Osteoblast (primary cell): Measurements from ENCODE around the gene SRRD. TPM values are rescaled to one million over a fixed set of nuclear protein-coding genes. Genes with fewer than 3 reads are reported as not detected.

Experiments
- DNase-seq: peaks from one replicate; pipeline ENCODE4 v3.0.0; 2011; ENCODE audit warnings: low spot score, mixed read lengths; ENCODE audit not compliant: insufficient read length; ENCODE audit errors: missing footprints
- H2AFZ ChIP-seq: 2 replicates; pipeline ENCODE4 v1.6.0; 2011; ENCODE audit warnings: mild to moderate bottlenecking, low read length
- H3K27ac ChIP-seq: 2 replicates; pipeline ENCODE4 v1.5.1; 2011; ENCODE audit warnings: mild to moderate bottlenecking, low read depth, low read length, moderate library complexity
- H3K27me3 ChIP-seq: 2 replicates; pipeline ENCODE4 v1.6.0; 2012; ENCODE audit warnings: mild to moderate bottlenecking, control low read depth, inconsistent platforms, low read length, moderate library complexity; ENCODE audit not compliant: insufficient read depth
- H3K36me3 ChIP-seq: 2 replicates; pipeline ENCODE4 v1.5.1; 2011; ENCODE audit warnings: mild to moderate bottlenecking, low read length, control low read depth, moderate library complexity; ENCODE audit not compliant: insufficient read depth
- H3K4me1 ChIP-seq: 2 replicates; pipeline ENCODE4 v1.5.1; 2011; ENCODE audit warnings: mild to moderate bottlenecking, low read length, control low read depth, moderate library complexity; ENCODE audit not compliant: insufficient read depth
- H3K4me2 ChIP-seq: 2 replicates; pipeline ENCODE4 v1.6.0; 2011; ENCODE audit warnings: mild to moderate bottlenecking, low read length; ENCODE audit not compliant: insufficient read depth
- H3K4me3 ChIP-seq: fragments of 200-600 bp; sonication (generic); 3 replicates; pipeline ENCODE4 v1.5.1; 2012; ENCODE audit warnings: mild to moderate bottlenecking, low read length, inconsistent platforms; ENCODE audit not compliant: insufficient read depth
- H3K79me2 ChIP-seq: 2 replicates; pipeline ENCODE4 v1.6.0; 2012; ENCODE audit warnings: mild to moderate bottlenecking, low read length, control low read depth, inconsistent platforms; ENCODE audit not compliant: insufficient read depth
- H3K9me3 ChIP-seq: 2 replicates; pipeline ENCODE4 v1.5.1; 2011; ENCODE audit warnings: low read depth, low read length, control low read depth
- H4K20me1 ChIP-seq: 2 replicates; pipeline ENCODE4 v1.6.0; 2012; ENCODE audit warnings: mild to moderate bottlenecking, low read length, control low read depth; ENCODE audit not compliant: insufficient read depth
- total RNA-seq: library from RNA; depleted of rRNA; stranded (reverse); fragments of >200 nt; gene quantifications from 2 replicates; pipeline ENCODE4 v1.2.3, GENCODE V29; 2012
- TF ChIP-seq, protein P1 (sequence below): IDR thresholded peaks from 2 replicates; pipeline ENCODE4 v1.5.1; 2011; ENCODE audit warnings: mild to moderate bottlenecking, low read depth, low read length, moderate library complexity; ENCODE audit errors: extremely low read depth

Gene SRRD
- total RNA-seq, 1 donor, result 11.2 TPM

DNA sequence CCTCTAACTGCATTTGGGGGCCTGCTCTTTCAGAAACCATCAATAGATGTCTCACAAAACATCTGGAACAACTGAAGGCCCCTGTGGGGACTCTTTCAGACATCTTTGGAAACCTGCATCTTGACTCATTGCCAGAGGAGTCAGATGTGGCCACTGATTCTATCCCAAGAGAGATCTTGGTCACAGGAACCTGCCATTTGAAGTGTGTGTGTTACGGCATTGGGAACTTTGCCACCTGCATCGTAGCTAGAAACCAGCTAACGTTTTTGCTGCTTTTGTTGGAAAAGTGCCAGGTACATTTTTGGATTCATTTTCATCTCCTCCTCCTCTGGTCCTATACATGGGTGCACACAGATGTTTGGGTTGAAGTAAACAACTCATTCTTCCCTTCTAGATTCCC is 4.3 kb downstream of the SRRD start:
- H3K4me3 ChIP-seq, result no peak overlapping the region
- no peak overlapping the region for H3K27ac ChIP-seq
- no peak overlapping the region for H3K4me2 ChIP-seq
- H4K20me1 ChIP-seq, result no peaks in the 10 kb centered on the region
- H3K27me3 ChIP-seq, result no peaks in the 10 kb centered on the region
- H3K36me3 ChIP-seq, result peaks cover 51% of the 10 kb centered on the region
- H3K9me3 ChIP-seq, result no peaks in the 10 kb centered on the region
- H2AFZ ChIP-seq, result no peak overlapping the region
- peaks cover 13% of the 10 kb centered on the region for H3K4me1 ChIP-seq
- H3K79me2 ChIP-seq, result peaks cover 25% of the 10 kb centered on the region
- DNase-seq, result no peak
- TF ChIP-seq, protein P1, sequence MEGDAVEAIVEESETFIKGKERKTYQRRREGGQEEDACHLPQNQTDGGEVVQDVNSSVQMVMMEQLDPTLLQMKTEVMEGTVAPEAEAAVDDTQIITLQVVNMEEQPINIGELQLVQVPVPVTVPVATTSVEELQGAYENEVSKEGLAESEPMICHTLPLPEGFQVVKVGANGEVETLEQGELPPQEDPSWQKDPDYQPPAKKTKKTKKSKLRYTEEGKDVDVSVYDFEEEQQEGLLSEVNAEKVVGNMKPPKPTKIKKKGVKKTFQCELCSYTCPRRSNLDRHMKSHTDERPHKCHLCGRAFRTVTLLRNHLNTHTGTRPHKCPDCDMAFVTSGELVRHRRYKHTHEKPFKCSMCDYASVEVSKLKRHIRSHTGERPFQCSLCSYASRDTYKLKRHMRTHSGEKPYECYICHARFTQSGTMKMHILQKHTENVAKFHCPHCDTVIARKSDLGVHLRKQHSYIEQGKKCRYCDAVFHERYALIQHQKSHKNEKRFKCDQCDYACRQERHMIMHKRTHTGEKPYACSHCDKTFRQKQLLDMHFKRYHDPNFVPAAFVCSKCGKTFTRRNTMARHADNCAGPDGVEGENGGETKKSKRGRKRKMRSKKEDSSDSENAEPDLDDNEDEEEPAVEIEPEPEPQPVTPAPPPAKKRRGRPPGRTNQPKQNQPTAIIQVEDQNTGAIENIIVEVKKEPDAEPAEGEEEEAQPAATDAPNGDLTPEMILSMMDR, result no peak

DNA sequence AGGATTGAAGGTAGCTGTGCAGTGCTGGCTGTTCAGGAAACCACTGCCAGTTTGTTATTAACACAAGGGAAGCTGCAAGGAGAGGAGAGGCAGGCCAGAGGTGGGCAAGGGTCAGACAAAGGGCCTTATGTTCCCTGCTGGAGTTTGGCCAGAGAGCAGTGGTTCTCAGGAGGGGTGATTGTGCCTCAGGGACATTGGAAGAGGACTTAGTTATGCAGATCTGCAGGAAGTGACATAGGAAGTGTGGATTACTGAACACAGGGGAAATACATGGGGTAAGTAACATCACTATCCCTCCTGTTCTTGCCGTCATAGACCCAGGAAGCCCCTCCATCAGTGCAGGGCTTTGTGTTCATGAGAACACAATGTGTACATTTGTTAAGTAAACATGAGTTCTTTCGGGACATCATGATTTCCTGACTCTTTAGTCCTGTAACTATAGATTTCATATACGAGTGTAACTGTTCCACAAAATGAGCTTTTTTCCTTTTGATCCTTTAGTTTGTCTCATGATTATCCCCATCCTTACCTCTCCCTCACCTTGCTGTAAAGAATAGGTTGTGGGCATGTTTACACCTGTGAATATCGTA is 5.9 kb downstream of the SRRD start:
- Histone ChIP-seq H3K27ac (no peak overlapping the region), H3K36me3 (peaks cover 66% of the 10 kb centered on the region)
- TF ChIP-seq, protein P1, result no peak

DNA sequence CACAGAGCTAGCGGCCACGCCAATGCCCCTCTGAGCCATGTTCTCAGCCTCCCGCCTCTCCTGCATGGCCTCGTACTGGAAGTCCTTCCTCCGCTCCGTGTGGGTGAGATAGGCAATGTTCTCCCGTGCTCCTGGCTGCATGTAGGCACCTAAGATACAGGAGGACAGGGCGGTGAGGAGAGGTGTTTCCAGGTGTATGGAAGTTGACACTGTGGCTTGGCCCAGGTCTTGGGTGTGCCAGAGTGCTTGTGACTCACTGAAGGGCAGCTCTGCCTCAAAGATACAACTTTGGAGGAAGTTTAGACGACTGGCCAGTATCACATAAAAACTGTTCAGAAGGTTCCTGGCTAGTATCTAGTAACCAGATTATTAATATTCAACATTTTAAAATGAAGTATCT is 8.5 kb downstream of the SRRD start:
- Histone ChIP-seq H3K4me3 (no peak overlapping the region), H3K4me1 (peaks cover 9% of the 10 kb centered on the region), H3K9me3 (no peaks in the 10 kb centered on the region), H3K79me2 (peaks cover 2% of the 10 kb centered on the region), H3K36me3 (peaks cover 88% of the 10 kb centered on the region), H3K27ac (no peak overlapping the region), H3K4me2 (no peak overlapping the region), H4K20me1 (no peaks in the 10 kb centered on the region), H2AFZ (no peak overlapping the region), H3K27me3 (no peaks in the 10 kb centered on the region)
- no peak for DNase-seq
- TF ChIP-seq, protein P1, result no peak

More for the DNA sequence above, 5.9 kb downstream of the SRRD start:
- peaks cover 14% of the 10 kb centered on the region for H3K4me1 ChIP-seq
- H3K79me2 ChIP-seq, result peaks cover 12% of the 10 kb centered on the region
- DNase-seq, result peak; percentile 50
- no peaks in the 10 kb centered on the region for H3K9me3 ChIP-seq
- H2AFZ ChIP-seq, result no peak overlapping the region
- no peaks in the 10 kb centered on the region for H4K20me1 ChIP-seq
- no peaks in the 10 kb centered on the region for H3K27me3 ChIP-seq
- H3K4me2 ChIP-seq, result no peak overlapping the region
- no peak overlapping the region for H3K4me3 ChIP-seq

DNA sequence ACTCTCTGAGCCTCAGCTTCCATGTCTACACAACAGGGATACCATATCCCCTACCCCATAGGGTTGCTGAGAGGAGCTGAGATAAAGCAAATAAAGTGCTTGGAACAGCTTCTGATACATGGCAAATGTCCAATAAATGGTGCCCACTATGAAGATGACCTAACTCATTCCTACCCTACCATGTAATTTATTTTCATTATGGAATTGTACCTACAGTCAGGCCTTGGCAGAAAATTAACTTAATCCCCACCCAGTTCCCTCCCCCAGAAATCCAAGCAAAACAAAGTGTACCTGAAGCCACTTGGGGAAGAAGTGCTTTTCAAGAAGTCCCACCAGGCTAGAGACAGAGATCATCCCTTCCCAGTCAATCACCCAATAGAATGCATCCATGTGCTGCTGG is 10.8 kb downstream of the SRRD start:
- Histone ChIP-seq H3K27me3 (no peaks in the 10 kb centered on the region), H2AFZ (no peak overlapping the region), H3K4me1 (peaks cover 9% of the 10 kb centered on the region), H3K36me3 (peaks cover 83% of the 10 kb centered on the region), H3K27ac (peak overlapping the region; percentile 77), H3K4me2 (no peak overlapping the region), H3K79me2 (peaks cover 11% of the 10 kb centered on the region), H3K4me3 (no peak overlapping the region), H3K9me3 (no peaks in the 10 kb centered on the region), H4K20me1 (no peaks in the 10 kb centered on the region)
- DNase-seq, result no peak
- TF ChIP-seq, protein P1, result no peak
